ENCODE measurements around the gene NME9. TPM values are rescaled to one million over a fixed set of nuclear protein-coding genes. Genes with fewer than 3 reads are reported as not detected.
"Not testable (repeated sequence)": the region's sequence is repeated elsewhere in the genome, so short reads cannot be mapped to it uniquely, and the experiment has no call there.

Gene NME9, protein sequence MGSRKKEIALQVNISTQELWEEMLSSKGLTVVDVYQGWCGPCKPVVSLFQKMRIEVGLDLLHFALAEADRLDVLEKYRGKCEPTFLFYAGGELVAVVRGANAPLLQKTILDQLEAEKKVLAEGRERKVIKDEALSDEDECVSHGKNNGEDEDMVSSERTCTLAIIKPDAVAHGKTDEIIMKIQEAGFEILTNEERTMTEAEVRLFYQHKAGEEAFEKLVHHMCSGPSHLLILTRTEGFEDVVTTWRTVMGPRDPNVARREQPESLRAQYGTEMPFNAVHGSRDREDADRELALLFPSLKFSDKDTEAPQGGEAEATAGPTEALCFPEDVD
- 2.3 and 2.4 TPM in 2 replicates for total RNA-seq
- long read RNA-seq, partial matches to known transcripts = 1 of 8 reads
- long read RNA-seq, other reads (novel, unspliced or antisense) = 7 of 8 reads

DNA sequence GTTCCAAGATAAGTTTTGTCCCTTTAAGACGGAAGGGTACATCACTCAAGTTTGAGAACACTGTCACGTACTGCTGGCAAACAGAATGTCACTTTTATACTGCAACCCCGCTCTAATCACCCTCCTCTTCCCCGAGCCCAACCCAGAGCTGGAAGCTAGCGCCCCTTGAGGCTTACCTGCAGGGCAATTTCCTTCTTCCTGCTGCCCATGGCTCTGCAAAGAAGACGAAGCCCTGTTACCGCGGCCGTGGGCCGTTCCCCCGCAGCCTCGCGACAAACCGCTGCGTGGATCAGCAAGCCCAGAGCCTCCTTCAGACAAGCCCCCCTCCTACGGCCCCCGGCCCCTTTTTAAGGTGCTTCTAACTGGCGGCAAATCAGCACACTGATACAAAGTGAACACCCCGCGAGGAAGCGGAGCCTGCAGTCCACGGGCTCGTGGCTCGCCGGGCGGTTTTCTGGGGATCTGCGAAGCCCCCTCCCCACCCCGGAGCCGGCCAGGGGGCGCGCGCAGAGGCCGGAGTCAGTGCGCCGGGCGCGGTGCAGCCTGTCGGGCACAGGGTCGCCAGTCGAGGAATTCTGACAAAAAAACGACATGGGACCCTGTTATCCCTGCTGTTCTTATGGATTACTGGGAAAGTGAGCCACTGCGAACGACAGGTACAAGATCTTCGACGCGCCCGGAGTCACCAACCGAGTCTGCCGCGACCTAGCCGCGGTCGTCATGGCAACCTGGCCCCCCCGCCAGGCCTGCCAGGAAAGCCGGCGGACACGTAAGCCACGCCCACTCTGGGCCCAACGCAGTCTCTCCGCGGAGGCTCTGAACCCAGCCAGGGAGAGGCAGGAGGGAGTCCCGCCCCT, at the start of gene NME9:
NME9 (minus strand) TSS at position 725 of the 857 bp plus-strand sequence; CDS start at position 209, 516 bp downstream.
- TF ChIP-seq, protein P1, sequence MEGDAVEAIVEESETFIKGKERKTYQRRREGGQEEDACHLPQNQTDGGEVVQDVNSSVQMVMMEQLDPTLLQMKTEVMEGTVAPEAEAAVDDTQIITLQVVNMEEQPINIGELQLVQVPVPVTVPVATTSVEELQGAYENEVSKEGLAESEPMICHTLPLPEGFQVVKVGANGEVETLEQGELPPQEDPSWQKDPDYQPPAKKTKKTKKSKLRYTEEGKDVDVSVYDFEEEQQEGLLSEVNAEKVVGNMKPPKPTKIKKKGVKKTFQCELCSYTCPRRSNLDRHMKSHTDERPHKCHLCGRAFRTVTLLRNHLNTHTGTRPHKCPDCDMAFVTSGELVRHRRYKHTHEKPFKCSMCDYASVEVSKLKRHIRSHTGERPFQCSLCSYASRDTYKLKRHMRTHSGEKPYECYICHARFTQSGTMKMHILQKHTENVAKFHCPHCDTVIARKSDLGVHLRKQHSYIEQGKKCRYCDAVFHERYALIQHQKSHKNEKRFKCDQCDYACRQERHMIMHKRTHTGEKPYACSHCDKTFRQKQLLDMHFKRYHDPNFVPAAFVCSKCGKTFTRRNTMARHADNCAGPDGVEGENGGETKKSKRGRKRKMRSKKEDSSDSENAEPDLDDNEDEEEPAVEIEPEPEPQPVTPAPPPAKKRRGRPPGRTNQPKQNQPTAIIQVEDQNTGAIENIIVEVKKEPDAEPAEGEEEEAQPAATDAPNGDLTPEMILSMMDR (IDR thresholded peaks at IDR 0.05; ENCODE audit: unreplicated experiment) = peak; percentile 73
- Mint-ChIP-seq H3K4me1 (ENCODE audit: low read depth) (peaks cover 6% of the 10 kb centered on the region), H3K36me3 (ENCODE audit: insufficient read depth) (no peaks in the 10 kb centered on the region), H3K4me3 (ENCODE audit: low read depth) (peak within 1 kb of the TSS; percentile 91), H3K27ac (peak within 1 kb of the TSS; percentile 85), H3K27me3 (peaks cover 7% of the 10 kb centered on the region), H3K9me3 (ENCODE audit: low read depth) (no peaks in the 10 kb centered on the region)
- DNase-seq (ENCODE audit: low spot score, unreplicated experiment) = peak; percentile 93

DNA sequence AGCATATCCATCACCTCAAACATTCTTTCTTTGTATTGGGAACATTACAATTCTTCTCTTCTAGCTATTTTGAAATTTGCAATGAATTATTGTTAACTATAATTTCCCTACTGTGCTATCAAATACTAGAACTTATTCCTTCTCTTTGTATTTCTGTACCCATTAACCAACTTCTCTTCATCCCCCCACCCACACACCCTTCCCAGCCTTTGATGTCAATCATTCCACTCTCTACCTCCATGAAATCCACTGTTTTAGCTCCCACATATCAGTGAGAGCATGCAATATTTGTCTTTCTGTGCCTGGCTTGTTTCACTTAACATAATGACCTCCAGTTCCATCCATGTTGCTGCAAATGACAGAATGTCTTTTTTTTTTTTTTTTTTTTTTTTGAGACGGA, 49.3 kb upstream of the NME9 start:
- Mint-ChIP-seq H3K4me1 (ENCODE audit: low read depth) (no peaks in the 10 kb centered on the region), H3K27me3 (no peaks in the 10 kb centered on the region), H3K9me3 (ENCODE audit: low read depth) (no peaks in the 10 kb centered on the region), H3K27ac (no peak overlapping the region), H3K36me3 (ENCODE audit: insufficient read depth) (peaks cover 15% of the 10 kb centered on the region), H3K4me3 (ENCODE audit: low read depth) (no peak overlapping the region)
- DNase-seq (ENCODE audit: low spot score, unreplicated experiment) = no peak
- TF ChIP-seq, protein P1 (IDR thresholded peaks at IDR 0.05; ENCODE audit: unreplicated experiment) = no peak

DNA sequence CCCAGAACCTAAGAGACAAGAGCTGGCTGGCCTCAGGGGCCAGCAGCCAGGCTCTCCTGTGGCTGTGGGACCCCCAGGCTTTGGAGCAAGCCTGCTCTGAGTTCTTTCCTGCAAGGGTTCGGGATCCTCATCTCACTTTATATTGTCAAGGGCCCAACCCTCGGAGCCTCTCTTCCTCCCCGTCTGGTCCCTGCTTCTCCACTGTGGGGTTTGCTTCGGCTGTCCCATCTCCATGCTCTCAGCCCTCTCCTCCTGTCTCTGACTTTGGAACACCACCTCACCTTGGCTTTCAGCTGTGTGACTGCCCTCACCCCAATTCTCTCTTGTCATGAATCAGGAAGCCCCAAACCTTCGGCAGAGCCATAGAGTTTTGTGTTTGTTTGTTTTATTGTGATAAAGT, 48.7 kb upstream of the NME9 start:
- Mint-ChIP-seq H3K4me1 (ENCODE audit: low read depth) (no peaks in the 10 kb centered on the region), H3K27me3 (no peaks in the 10 kb centered on the region), H3K27ac (no peak overlapping the region), H3K9me3 (ENCODE audit: low read depth) (no peaks in the 10 kb centered on the region), H3K36me3 (ENCODE audit: insufficient read depth) (peaks cover 16% of the 10 kb centered on the region), H3K4me3 (ENCODE audit: low read depth) (no peak overlapping the region)
- no peak for DNase-seq (ENCODE audit: low spot score, unreplicated experiment)
- TF ChIP-seq, protein P1 (IDR thresholded peaks at IDR 0.05; ENCODE audit: unreplicated experiment) = no peak

DNA sequence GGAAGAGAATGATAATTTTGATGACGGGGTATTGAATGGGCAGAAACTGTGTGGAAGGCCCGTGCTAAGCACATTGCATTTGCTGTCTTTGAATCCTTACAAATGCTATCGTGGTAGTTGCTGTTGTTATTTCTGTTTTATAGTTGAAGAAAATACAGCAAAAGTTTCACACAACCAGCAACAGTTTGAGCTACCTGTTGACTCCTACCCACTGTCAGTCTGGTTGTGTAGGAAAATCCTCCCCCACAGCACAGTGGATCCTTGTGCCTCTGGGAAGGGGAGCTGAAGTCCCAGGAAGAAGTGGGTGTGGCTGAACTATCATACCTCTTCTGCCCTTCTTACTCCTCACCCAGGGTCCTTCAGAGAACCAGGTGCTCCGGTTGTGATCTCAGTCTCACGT, 48.2 kb upstream of the NME9 start:
- H3K27me3 Mint-ChIP-seq = no peaks in the 10 kb centered on the region
- H3K9me3 Mint-ChIP-seq (ENCODE audit: low read depth) = no peaks in the 10 kb centered on the region
- H3K4me1 Mint-ChIP-seq (ENCODE audit: low read depth) = no peaks in the 10 kb centered on the region
- H3K27ac Mint-ChIP-seq = no peak overlapping the region
- TF ChIP-seq, protein P1 (IDR thresholded peaks at IDR 0.05; ENCODE audit: unreplicated experiment) = no peak
- H3K4me3 Mint-ChIP-seq (ENCODE audit: low read depth) = no peak overlapping the region
- no peak for DNase-seq (ENCODE audit: low spot score, unreplicated experiment)
- H3K36me3 Mint-ChIP-seq (ENCODE audit: insufficient read depth) = peaks cover 19% of the 10 kb centered on the region

DNA sequence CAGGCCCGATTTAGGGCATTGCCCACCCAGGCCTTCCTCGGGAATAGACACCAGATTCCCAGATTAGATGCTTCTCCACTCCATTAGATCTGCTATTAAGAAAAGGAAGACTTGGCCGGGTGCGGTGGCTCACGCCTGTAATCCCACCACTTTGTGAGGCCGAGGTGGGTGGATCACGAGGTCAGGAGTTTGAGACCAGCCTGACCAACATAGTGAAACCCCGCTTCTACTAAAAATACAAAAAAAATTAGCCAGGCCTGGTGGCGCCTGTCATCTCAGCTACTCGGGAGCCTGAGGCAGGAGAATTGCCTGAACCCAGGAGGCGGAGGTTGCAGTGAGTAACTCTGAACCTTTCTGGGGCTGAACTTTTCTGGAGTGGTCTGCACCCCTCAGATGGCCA, 47.6 kb upstream of the NME9 start:
- not testable (repeated sequence) for H3K4me3 Mint-ChIP-seq (ENCODE audit: low read depth); H3K9me3 Mint-ChIP-seq (ENCODE audit: low read depth); DNase-seq (ENCODE audit: low spot score, unreplicated experiment); H3K27me3 Mint-ChIP-seq; H3K27ac Mint-ChIP-seq; H3K4me1 Mint-ChIP-seq (ENCODE audit: low read depth)
- peaks cover 19% of the 10 kb centered on the region for H3K36me3 Mint-ChIP-seq (ENCODE audit: insufficient read depth)

Data from progenitor cell of endocrine pancreas (in vitro differentiated cells).